Nephron progenitor cell (in vitro differentiated cells): ENCODE measurements around the gene TMTC1.

Experiments used
- DNase-seq: peaks from one replicate; pipeline ENCODE4 v3.0.0; 2021
- H3K27ac Mint-ChIP-seq: 2 replicates; pipeline ENCODE4 v1.8.0; 2021; ENCODE audit warnings: mild to moderate bottlenecking, moderate library complexity, mixed read lengths
- H3K27me3 Mint-ChIP-seq: 2 replicates; pipeline ENCODE4 v1.8.0; 2021; ENCODE audit warnings: mild to moderate bottlenecking, low read depth, mixed read lengths; ENCODE audit not compliant: poor library complexity
- H3K36me3 Mint-ChIP-seq: 2 replicates; pipeline ENCODE4 v1.8.0; 2021; ENCODE audit warnings: low read depth, mixed read lengths
- H3K4me1 Mint-ChIP-seq: 2 replicates; pipeline ENCODE4 v1.8.0; 2021; ENCODE audit warnings: mixed read lengths
- H3K4me3 Mint-ChIP-seq: 2 replicates; pipeline ENCODE4 v1.8.0; 2021; ENCODE audit warnings: mild to moderate bottlenecking, moderate library complexity, mixed read lengths
- H3K9me3 Mint-ChIP-seq: 2 replicates; pipeline ENCODE4 v1.8.0; 2021; ENCODE audit warnings: mild to moderate bottlenecking, moderate library complexity, mixed read lengths
- CTCF ChIP-seq: fragments of 200-600 bp; sonication (generic); IDR thresholded peaks from 2 replicates; pipeline ENCODE4 v1.5.0; 2021; ENCODE audit warnings: antibody characterized with exemption

Gene TMTC1

GRCh38 chr12:29492891-29493290, 290.9 kb downstream of the TMTC1 start:
- Mint-ChIP-seq H3K27ac (no peak overlapping the region), H3K27me3 (peaks cover 8% of the 10 kb centered on the region), H3K36me3 (no peaks in the 10 kb centered on the region), H3K4me1 (no peaks in the 10 kb centered on the region), H3K4me3 (no peak overlapping the region), H3K9me3 (no peaks in the 10 kb centered on the region)
- no peak for TF ChIP-seq CTCF
- no peak for DNase-seq

- H3K36me3 Mint-ChIP-seq: no peaks in the 10 kb centered on the region
- peaks cover 3% of the 10 kb centered on the region for H3K27me3 Mint-ChIP-seq
- H3K4me3 Mint-ChIP-seq: no peak overlapping the region
- H3K27ac Mint-ChIP-seq: no peak overlapping the region
- TF ChIP-seq CTCF: no peak
- DNase-seq: no peak
- no peaks in the 10 kb centered on the region for H3K9me3 Mint-ChIP-seq
- H3K4me1 Mint-ChIP-seq: no peaks in the 10 kb centered on the region
These were observed 296.8 kb downstream of the TMTC1 start for GRCh38 chr12:29486972-29487371.

- Mint-ChIP-seq H3K4me3 (no peak overlapping the region), H3K27ac (no peak overlapping the region), H3K27me3 (no peaks in the 10 kb centered on the region), H3K36me3 (no peaks in the 10 kb centered on the region), H3K9me3 (no peaks in the 10 kb centered on the region), H3K4me1 (no peaks in the 10 kb centered on the region)
- no peak for DNase-seq
- no peak for TF ChIP-seq CTCF
These were observed 320.5 kb downstream of the TMTC1 start for GRCh38 chr12:29463198-29463597.

- no peaks in the 10 kb centered on the region for H3K4me1 Mint-ChIP-seq
- DNase-seq: no peak
- H3K27me3 Mint-ChIP-seq: no peaks in the 10 kb centered on the region
- no peak overlapping the region for H3K4me3 Mint-ChIP-seq
- H3K9me3 Mint-ChIP-seq: peaks cover 5% of the 10 kb centered on the region
- no peaks in the 10 kb centered on the region for H3K36me3 Mint-ChIP-seq
- TF ChIP-seq CTCF: no peak
- H3K27ac Mint-ChIP-seq: no peak overlapping the region
These were observed 323.7 kb downstream of the TMTC1 start for GRCh38 chr12:29460082-29460481.

- no peak for TF ChIP-seq CTCF
- no peak for DNase-seq
- peaks cover 6% of the 10 kb centered on the region for H3K27me3 Mint-ChIP-seq
- H3K4me3 Mint-ChIP-seq: no peak overlapping the region
- H3K9me3 Mint-ChIP-seq: peaks cover 5% of the 10 kb centered on the region
- no peaks in the 10 kb centered on the region for H3K4me1 Mint-ChIP-seq
- H3K36me3 Mint-ChIP-seq: no peaks in the 10 kb centered on the region
- H3K27ac Mint-ChIP-seq: no peak overlapping the region
These were observed 328.7 kb downstream of the TMTC1 start for GRCh38 chr12:29455087-29455486.

- Mint-ChIP-seq H3K9me3 (no peaks in the 10 kb centered on the region), H3K4me3 (no peak overlapping the region), H3K4me1 (no peaks in the 10 kb centered on the region), H3K27ac (no peak overlapping the region), H3K36me3 (no peaks in the 10 kb centered on the region), H3K27me3 (peaks cover 6% of the 10 kb centered on the region)
- no peak for DNase-seq
- no peak for TF ChIP-seq CTCF
These were observed 331.9 kb downstream of the TMTC1 start for GRCh38 chr12:29451888-29452287.
